ENCODE measurements around the gene KIF5B.
"Not testable (repeated sequence)": the region's sequence is repeated elsewhere in the genome, so short reads cannot be mapped to it uniquely, and the experiment has no call there.

Gene KIF5B

DNA sequence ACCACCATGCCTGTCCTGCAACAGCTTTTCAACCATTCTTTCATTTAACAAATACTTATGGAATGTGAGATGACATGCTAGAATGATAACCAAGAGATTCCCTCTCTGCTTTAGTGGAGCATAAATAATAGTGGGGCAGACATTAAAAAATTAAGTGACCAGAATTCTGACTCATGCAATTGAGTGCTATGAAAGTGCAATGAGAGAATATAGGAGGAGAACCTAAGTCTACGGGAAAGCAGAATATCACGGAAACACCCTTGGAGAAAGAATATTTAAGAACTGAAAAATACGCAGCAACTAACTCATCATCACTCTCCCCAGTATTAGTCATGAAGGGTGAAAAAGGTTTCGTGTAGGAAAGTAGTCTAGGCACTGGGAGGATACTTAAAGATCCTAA lies 7.1 kb downstream of the KIF5B start:
- DNase-seq, result no peak
- TF ChIP-seq GATA1 (IDR thresholded peaks at IDR 0.05; ENCODE audit: low read depth, low read length), result no peak
- TF ChIP-seq POLR2A (IDR thresholded peaks at IDR 0.05; ENCODE audit: low read length), result no peak

DNA sequence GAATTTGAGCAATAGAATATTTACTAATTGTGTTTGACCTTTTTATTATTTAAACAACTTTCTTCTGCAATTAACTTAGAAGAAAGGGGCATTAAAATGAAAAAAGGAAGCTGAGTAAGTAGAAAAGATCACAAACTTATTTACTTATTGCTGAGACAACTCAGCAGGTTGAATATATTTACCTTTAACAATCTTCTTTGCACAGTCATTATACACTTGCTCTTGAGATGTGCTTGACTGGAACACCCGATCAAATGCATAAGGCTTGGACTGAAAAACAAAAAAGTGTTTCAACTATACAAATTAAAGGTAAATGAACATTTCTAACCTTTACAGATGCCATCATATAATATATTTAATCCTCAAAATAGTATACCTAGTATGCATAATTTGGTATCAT lies 7.9 kb downstream of the KIF5B start:
- no peak for DNase-seq
- no peak for TF ChIP-seq POLR2A (IDR thresholded peaks at IDR 0.05; ENCODE audit: low read length)
- TF ChIP-seq GATA1 (IDR thresholded peaks at IDR 0.05; ENCODE audit: low read depth, low read length), result no peak

DNA sequence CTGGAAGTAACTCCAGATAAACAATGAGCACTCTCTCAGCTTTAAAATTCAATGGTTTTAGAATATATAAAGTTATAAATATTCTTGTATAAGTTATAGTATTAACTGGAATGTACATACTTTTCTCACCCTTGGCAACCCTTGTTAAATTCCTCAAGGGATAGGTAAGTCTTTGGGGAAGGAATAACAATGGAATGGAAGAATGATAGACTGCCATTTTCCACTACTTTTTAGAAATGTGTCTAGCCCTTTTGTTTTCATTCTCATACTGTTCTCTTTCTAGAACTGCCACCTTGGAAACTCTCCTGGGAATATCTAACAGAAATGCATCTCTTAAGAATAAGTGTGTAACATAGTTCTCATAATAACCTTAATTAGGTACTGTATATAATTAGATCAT lies 8.3 kb downstream of the KIF5B start:
- no peak for TF ChIP-seq POLR2A (IDR thresholded peaks at IDR 0.05; ENCODE audit: low read length)
- TF ChIP-seq GATA1 (IDR thresholded peaks at IDR 0.05; ENCODE audit: low read depth, low read length), result no peak
- DNase-seq, result no peak

DNA sequence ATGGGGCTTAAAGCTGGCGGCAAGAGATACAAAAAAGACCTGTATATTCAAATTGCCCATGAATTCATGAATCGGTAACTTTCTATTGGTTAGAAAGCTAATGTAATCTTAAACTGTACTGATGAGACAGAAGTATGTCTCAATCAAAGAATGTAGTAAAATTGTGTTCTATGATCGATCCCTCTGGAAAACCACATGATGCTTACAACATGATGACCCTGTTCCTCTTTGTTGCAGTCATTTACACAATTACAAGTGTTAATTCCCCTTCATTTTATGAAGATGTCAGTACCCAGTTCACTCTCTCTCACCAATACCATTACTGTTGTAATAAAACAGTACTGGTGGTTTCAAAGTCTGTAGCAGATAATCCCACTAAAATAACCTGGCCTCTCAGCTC lies 10.1 kb downstream of the KIF5B start:
- TF ChIP-seq POLR2A (IDR thresholded peaks at IDR 0.05; ENCODE audit: low read length) (no peak), GATA1 (IDR thresholded peaks at IDR 0.05; ENCODE audit: low read depth, low read length) (no peak)
- no peak for DNase-seq

DNA sequence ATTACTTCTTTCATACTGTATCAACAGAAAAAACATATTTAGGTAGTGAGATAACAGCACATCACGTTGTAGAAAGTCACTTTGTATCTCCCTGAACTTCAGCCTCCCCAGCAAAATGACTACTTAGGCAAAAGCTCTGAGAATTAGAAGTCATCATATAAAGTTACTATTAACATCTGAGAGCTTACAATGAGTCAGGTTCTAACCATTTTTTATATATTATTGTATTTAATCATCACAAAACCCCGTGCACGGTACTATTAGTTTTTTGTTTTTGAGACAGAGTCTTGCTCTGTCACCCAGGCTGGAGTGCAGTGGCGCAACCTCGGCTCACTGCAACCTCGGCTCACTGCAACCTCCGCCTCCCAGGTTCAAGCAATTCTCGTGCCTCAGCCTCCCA lies 13.5 kb downstream of the KIF5B start:
- not testable (repeated sequence) for DNase-seq

DNA sequence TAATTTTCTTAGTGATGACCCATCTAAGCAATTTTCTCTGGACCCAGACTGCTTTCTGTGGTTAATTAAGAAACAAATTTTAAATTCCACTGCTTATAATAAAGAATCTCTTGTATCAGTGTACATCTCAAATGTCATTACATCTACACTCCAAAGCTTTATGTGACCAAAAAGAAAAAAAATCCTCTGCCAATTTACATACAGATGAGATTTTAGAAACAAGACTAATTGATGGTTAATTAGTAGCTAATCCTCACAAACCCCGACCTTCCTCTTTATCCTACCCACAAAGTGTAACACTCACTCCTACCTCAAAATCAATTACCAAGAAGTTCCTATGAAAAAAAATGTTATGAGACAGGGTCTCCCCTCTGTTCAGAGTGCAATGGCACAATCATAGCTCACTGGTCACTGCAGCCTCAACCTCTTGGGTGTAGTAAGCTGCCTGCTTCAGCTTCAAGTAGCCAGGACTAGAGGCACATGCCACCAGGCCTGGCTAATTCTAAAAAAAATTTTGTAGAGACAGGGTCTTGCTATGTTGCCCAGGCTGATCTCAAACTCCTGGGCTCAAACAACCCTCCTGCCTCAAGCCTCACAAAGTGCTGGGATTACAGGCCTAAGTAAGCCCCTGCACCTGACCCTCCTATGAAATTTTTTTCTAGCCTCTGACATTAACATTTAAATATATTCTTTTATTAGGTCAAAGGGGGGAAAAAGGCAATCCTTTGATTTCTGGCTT lies 14.8 kb downstream of the KIF5B start:
- TF ChIP-seq GATA1 (IDR thresholded peaks at IDR 0.05; ENCODE audit: low read depth, low read length), result no peak
- no peak for TF ChIP-seq POLR2A (IDR thresholded peaks at IDR 0.05; ENCODE audit: low read length)
- DNase-seq, result no peak

DNA sequence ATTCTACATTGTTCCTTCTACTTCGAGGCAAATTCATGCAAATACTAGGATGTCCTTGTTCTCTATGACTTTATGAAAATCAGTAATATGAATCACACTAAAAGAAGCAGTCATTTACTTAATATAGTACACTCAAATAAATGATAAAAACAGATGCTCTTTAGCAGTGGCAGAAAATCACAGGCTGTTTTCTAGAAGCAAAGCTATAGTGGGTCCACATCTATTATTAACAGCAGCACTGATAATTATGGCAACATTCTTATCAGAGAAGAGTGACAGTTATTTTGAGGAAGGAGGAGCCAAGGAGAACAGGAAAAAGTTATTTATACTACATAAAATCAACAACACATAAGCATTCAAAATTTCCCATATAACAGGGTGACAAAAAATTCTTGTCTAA lies 16.5 kb downstream of the KIF5B start:
- TF ChIP-seq POLR2A (IDR thresholded peaks at IDR 0.05; ENCODE audit: low read length) (no peak), GATA1 (IDR thresholded peaks at IDR 0.05; ENCODE audit: low read depth, low read length) (no peak)
- DNase-seq, result no peak

DNA sequence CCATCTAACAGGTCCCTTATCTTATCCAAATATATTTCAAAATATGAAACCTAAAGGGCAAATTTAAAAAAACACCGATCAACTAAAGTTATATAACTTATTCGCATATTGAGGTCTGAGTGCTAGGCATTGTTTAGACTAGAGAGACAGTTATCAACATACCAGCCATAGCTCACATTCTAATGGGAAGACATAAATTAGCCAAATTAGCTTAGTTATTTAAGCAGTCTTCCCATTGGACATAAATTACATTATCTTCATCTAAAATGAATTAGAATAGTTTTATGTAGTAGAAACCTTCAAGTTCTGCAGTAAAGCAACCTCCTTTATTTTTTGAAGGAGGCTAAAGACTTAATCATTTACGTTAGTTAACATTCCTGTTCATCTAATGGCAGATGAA lies 17.4 kb downstream of the KIF5B start:
- TF ChIP-seq GATA1 (IDR thresholded peaks at IDR 0.05; ENCODE audit: low read depth, low read length) (no peak), POLR2A (IDR thresholded peaks at IDR 0.05; ENCODE audit: low read length) (no peak)
- no peak for DNase-seq

DNA sequence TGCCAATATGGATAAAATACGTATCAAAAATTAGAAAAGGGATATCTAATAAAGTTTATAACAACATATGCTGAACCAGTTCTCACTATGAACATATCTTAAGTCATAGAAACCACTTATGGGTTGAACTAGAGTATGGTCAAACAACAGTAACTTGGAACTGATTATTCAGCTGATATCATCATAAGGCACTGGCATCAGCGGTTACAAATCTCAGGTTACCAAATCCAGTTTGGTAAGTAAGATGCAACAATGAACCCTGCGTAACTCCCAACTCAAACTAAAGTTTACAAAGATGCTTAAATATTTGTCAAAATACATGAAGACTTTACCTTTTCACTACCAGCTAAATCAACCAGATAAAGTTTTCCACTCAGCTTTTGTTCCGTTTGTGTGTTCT lies 19.3 kb downstream of the KIF5B start:
- no peak for TF ChIP-seq GATA1 (IDR thresholded peaks at IDR 0.05; ENCODE audit: low read depth, low read length)
- no peak for TF ChIP-seq POLR2A (IDR thresholded peaks at IDR 0.05; ENCODE audit: low read length)

DNA sequence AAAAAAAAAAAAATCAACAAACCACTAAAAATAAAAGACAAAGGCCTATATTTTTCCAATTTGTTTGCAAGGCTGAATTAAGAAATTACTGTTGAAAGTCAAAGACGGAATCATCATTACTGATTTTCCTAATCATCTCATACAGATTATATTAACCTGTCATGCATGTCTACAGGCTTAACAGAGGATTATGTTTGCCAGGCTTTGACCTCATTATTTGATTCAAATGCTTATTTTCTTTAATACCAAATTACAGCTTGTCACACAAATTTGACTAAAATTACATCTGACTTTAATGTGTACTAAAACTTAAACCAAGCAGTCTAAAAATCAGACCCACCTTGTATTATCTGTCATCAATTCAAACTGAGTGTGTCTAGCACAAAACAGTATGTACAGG lies 21.2 kb downstream of the KIF5B start:
- DNase-seq, result no peak
- TF ChIP-seq POLR2A (IDR thresholded peaks at IDR 0.05; ENCODE audit: low read length), result no peak
- no peak for TF ChIP-seq GATA1 (IDR thresholded peaks at IDR 0.05; ENCODE audit: low read depth, low read length)

More for the DNA sequence above, 19.3 kb downstream of the KIF5B start:
- DNase-seq, result no peak

DNA sequence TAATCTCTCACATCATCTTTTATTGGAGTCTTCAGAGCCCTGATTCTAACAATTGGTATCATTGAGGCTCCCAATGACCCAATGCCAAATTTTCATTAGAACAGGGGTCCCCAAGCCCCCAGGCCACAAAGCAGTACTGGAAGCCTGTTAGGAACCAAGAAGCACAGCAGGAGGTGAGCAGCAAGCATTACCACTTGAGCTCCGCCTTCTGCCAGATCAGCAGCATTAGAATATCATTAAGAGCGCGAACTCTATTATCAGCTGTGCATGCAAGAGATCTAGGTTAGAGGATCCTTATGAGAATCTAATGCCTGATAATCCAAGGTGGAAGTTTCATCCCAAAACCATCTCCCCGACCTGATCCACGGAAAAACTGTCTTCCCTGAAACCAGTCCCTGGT lies 23.1 kb downstream of the KIF5B start:
- TF ChIP-seq GATA1 (IDR thresholded peaks at IDR 0.05; ENCODE audit: low read depth, low read length) (no peak), POLR2A (IDR thresholded peaks at IDR 0.05; ENCODE audit: low read length) (no peak)
- no peak for DNase-seq

DNA sequence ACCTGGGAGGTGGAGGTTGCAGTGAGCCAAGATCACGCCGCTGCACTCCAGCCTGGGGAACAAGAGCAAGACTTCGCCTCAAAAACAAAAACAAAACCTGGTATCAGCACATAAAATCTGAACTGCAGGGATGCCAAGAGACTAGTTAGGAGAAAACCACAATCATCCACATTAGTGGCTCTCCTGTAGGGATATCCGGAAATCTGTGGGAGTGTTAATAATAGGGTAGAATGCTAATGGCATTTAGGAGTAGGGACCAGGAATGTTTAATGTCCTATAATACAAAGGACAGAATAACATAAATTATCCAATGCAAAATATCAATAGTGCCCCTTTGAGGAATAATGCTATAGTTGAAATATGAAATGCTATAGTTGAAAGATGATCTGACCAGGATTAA lies 24.3 kb downstream of the KIF5B start:
- no peak for DNase-seq
- TF ChIP-seq POLR2A (IDR thresholded peaks at IDR 0.05; ENCODE audit: low read length), result no peak
- TF ChIP-seq GATA1 (IDR thresholded peaks at IDR 0.05; ENCODE audit: low read depth, low read length), result no peak

DNA sequence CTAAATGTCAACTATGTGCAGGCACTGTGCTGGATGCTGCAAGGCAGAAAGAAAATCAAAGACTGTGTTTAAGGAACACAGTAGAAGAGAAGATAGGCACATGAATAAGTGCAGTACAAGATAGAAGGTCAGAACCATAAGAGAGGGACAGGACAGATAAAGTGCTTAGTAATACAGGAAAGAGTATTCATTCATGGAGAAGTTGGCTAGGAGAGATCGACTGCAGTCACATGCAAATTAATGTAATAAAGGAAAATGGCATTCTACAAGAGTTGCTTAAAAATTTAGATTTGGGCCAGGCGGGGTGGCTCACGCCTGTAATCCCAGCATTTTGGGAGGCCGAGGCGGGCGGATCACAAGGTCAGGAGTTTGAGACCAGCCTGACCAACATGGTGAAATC lies 24.8 kb downstream of the KIF5B start:
- no peak for TF ChIP-seq GATA1 (IDR thresholded peaks at IDR 0.05; ENCODE audit: low read depth, low read length)
- TF ChIP-seq POLR2A (IDR thresholded peaks at IDR 0.05; ENCODE audit: low read length), result no peak
- no peak for DNase-seq

DNA sequence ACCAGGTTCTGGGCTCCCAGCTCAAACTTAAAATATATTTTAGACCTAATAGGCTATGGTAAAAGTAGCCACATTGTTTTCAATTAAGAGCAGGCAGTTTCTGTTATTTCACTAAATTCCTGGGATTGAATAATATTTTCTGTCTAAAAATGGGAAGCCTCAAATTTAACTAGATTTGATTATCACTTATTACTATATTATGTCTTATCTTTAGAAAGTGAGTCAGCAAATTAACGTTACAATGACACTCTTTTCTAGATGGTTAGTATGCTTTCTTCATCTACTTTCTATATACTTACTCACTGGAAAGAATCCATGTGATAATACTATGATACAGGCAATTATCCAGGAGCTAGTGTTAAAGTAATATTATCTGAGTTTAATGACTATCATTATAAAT lies 27.5 kb downstream of the KIF5B start:
- DNase-seq, result no peak
- TF ChIP-seq POLR2A (IDR thresholded peaks at IDR 0.05; ENCODE audit: low read length) (no peak), GATA1 (IDR thresholded peaks at IDR 0.05; ENCODE audit: low read depth, low read length) (no peak)

DNA sequence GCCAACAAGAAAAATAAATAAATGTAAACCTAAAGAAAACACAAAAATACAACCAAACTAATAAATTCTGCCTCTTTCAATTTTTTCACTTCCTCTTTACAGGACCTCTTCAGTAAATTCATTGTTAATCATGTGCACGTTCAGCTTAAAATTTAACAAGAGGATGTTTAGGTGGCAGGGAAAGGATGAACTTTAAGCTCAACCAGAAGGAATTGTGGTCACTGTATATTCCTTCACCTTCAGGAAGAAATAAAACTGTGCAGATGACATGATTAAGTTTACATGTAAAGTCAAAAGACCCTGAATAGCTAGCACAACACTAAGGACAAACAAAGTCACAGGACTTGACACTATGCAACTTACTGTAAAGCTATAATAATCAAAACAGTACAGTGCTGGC lies 33.0 kb downstream of the KIF5B start:
- TF ChIP-seq POLR2A (IDR thresholded peaks at IDR 0.05; ENCODE audit: low read length) (no peak), GATA1 (IDR thresholded peaks at IDR 0.05; ENCODE audit: low read depth, low read length) (no peak)

DNA sequence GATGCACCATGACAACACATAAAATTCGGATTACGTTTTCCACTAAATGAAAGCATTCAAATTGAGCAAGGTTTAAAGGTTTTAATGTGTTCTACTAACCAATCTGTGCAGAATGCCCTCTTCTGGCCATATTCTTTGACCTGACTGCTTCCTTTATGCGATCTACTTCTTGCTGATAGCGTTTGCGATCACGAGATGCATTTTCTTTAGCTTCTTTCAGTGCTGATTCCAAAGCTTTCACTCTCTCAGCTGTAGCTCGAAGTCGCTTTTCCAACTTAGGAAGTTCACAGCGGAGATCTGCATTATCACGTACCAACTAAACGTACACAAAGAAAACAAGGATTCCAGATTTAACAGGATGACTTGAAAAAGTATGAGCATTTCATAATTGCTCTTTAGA lies 39.2 kb downstream of the KIF5B start:
- no peak for DNase-seq
- TF ChIP-seq POLR2A (IDR thresholded peaks at IDR 0.05; ENCODE audit: low read length) (no peak), GATA1 (IDR thresholded peaks at IDR 0.05; ENCODE audit: low read depth, low read length) (no peak)

More for the DNA sequence above, 33.0 kb downstream of the KIF5B start:
- DNase-seq, result no peak

All from erythroblast (primary cell).